HEK293 (cell line): Measurements from ENCODE around the gene MLLT10.

ENCODE experiments used
- CTCF ChIA-PET: fragments of 350-600 bp; formaldehyde crosslinking; extraction: SDS; loops from one replicate; lab custom pipeline; 2021; ENCODE audit warnings: antibody characterized with exemption; lab: Yijun Ruan, JAX
- POLR2A ChIA-PET: fragments of 300-600 bp; formaldehyde crosslinking; extraction: SDS; loops from one replicate; lab custom pipeline; 2020; ENCODE audit warnings: antibody characterized with exemption, inconsistent platforms; lab: Yijun Ruan, JAX
- H3K27ac ChIP-seq: fragments of 200-500 bp; sonication (Bioruptor generic); 2 replicates; pipeline ENCODE4 v1.5.1; 2014; ENCODE audit warnings: low read depth, low read length, control low read depth, inconsistent platforms; ENCODE audit errors: extremely low read depth
- H3K36me3 ChIP-seq, 2 experiments: fragments of 200-500 bp in 1 of 2; sonication (Bioruptor generic) in 1 of 2; 1 replicate in 1 of 2; 2 replicates in 1 of 2; pipeline ENCODE4 v1.5.1; 2014 to 2017; ENCODE audit warnings: inconsistent platforms in 2 of 2, low read length in 2 of 2; ENCODE audit not compliant: control insufficient read depth in 2 of 2, insufficient read depth in 1 of 2
- H3K4me1 ChIP-seq: fragments of 200-500 bp; sonication (Bioruptor generic); 2 replicates; pipeline ENCODE4 v1.5.1; 2014; ENCODE audit warnings: mild to moderate bottlenecking, low read length, inconsistent platforms; ENCODE audit not compliant: control insufficient read depth, insufficient read depth
- H3K4me3 ChIP-seq: 2 replicates; pipeline ENCODE4 v1.5.1; 2011; ENCODE audit warnings: low read depth, mild to moderate bottlenecking, control low read depth, low read length, moderate library complexity
- H3K9me3 ChIP-seq: fragments of 200-500 bp; sonication (Bioruptor generic); 2 replicates; pipeline ENCODE4 v1.5.1; 2014; ENCODE audit warnings: low read depth, low read length, inconsistent platforms; ENCODE audit not compliant: control insufficient read depth, insufficient read depth
- ATF2 ChIP-seq: fragments of 450-650 bp; formaldehyde crosslinking; IDR thresholded peaks from 2 replicates; pipeline ENCODE4 v1.5.1; 2016; ENCODE audit warnings: missing biosample characterization, missing genetic modification characterization, low read depth
- MEIS1 ChIP-seq: sonication (generic); formaldehyde crosslinking; IDR thresholded peaks from 2 replicates; pipeline ENCODE4 v1.8.1; 2022; ENCODE audit warnings: missing genetic modification reagents, mild to moderate bottlenecking, borderline replicate concordance
- PATZ1 ChIP-seq: fragments of 450-650 bp; formaldehyde crosslinking; IDR thresholded peaks from 2 replicates; pipeline ENCODE4 v1.5.1; 2016; ENCODE audit warnings: missing biosample characterization, missing genetic modification characterization
- PBX3 ChIP-seq: sonication (generic); formaldehyde crosslinking; IDR thresholded peaks from 2 replicates; pipeline ENCODE4 v1.8.1; 2022; ENCODE audit warnings: mild to moderate bottlenecking, moderate library complexity, missing genetic modification reagents
- SP2 ChIP-seq: fragments of 450-650 bp; formaldehyde crosslinking; IDR thresholded peaks from 2 replicates; pipeline ENCODE4 v1.5.1; 2016; ENCODE audit warnings: missing biosample characterization, missing genetic modification characterization
- TRIM28 ChIP-seq: IDR thresholded peaks from 2 replicates; pipeline ENCODE4 v1.6.1; 2011; ENCODE audit warnings: low read length, control low read depth, borderline replicate concordance
- ZBTB11 ChIP-seq: fragments of 450-650 bp; formaldehyde crosslinking; conservative IDR thresholded peaks from 2 replicates; pipeline ENCODE4 v1.5.1; 2016; ENCODE audit warnings: low read depth, missing biosample characterization, missing genetic modification characterization
- ZFP37 ChIP-seq: fragments of 450-650 bp; formaldehyde crosslinking; IDR thresholded peaks from 2 replicates; pipeline ENCODE4 v1.5.1; 2016; ENCODE audit warnings: missing biosample characterization, missing genetic modification characterization
- ZFP69B ChIP-seq: fragments of 450-650 bp; formaldehyde crosslinking; IDR thresholded peaks from 2 replicates; pipeline ENCODE4 v1.5.1; 2016; ENCODE audit warnings: missing biosample characterization, missing genetic modification characterization
- ZNF121 ChIP-seq: fragments of 450-650 bp; formaldehyde crosslinking; IDR thresholded peaks from 2 replicates; pipeline ENCODE4 v1.5.1; 2016; ENCODE audit warnings: missing biosample characterization, missing genetic modification characterization
- ZNF157 ChIP-seq: fragments of 450-650 bp; formaldehyde crosslinking; IDR thresholded peaks from 2 replicates; pipeline ENCODE4 v1.5.1; 2016; ENCODE audit warnings: missing biosample characterization, missing genetic modification characterization
- ZNF2 ChIP-seq: fragments of 450-650 bp; formaldehyde crosslinking; IDR thresholded peaks from 2 replicates; pipeline ENCODE4 v1.5.1; 2016; ENCODE audit warnings: missing biosample characterization, missing genetic modification characterization
- ZNF274 ChIP-seq, 2 experiments: fragments of 200-500 bp in 1 of 2; fragments of 450-650 bp in 1 of 2; sonication (Bioruptor generic) in 1 of 2; formaldehyde crosslinking in 1 of 2; IDR thresholded peaks; 2 replicates each; pipeline versions ENCODE4 v1.5.1 to v1.6.1; 2014 to 2016; ENCODE audit warnings: borderline replicate concordance in 1 of 2, inconsistent platforms in 1 of 2, low read length in 1 of 2, missing biosample characterization in 1 of 2, missing genetic modification characterization in 1 of 2
- ZNF37A ChIP-seq: fragments of 450-650 bp; IDR thresholded peaks from 2 replicates; pipeline ENCODE4 v1.5.1; 2018; ENCODE audit warnings: missing biosample characterization, missing genetic modification characterization
- ZNF548 ChIP-seq: fragments of 450-650 bp; formaldehyde crosslinking; IDR thresholded peaks from 2 replicates; pipeline ENCODE4 v1.5.1; 2016; ENCODE audit warnings: missing biosample characterization, missing genetic modification characterization
- ZNF561 ChIP-seq: fragments of 450-650 bp; IDR thresholded peaks from 2 replicates; pipeline ENCODE4 v1.5.1; 2018; ENCODE audit warnings: missing biosample characterization, missing genetic modification characterization, borderline replicate concordance
- ZNF596 ChIP-seq: fragments of 450-650 bp; IDR thresholded peaks from 2 replicates; pipeline ENCODE4 v1.5.0; 2018; ENCODE audit warnings: missing biosample characterization, mild to moderate bottlenecking, missing genetic modification characterization, moderate library complexity
- ZNF785 ChIP-seq: fragments of 450-650 bp; formaldehyde crosslinking; IDR thresholded peaks from 2 replicates; pipeline ENCODE4 v1.5.1; 2016; ENCODE audit warnings: missing biosample characterization, missing genetic modification characterization

The MLLT10 gene

GRCh38 chr10:21490028-21490710, 43.9 kb upstream of the MLLT10 start:
- Histone ChIP-seq H3K9me3 (no peaks in the 10 kb centered on the region), H3K4me3 (no peak overlapping the region), H3K27ac (no peak overlapping the region), H3K4me1 (peaks cover 9% of the 10 kb centered on the region), H3K36me3 (no peaks in the 10 kb centered on the region)
- TF ChIP-seq MEIS1 (CRISPR knock-in tag) (no peak), ZFP69B (tag by site-specific recombination) (no peak), PATZ1 (tag by site-specific recombination) (no peak)
- POLR2A ChIA-PET = no interaction called here
- CTCF ChIA-PET = interaction anchor here (0.6 to 0.7 kb wide), 2 partner anchors 211 to 413 kb away, joined by 3 read pairs; no protein-coding TSS in a partner anchor

GRCh38 chr10:21490711-21491105, 43.3 kb upstream of the MLLT10 start:
- Histone ChIP-seq H3K4me1 (peaks cover 9% of the 10 kb centered on the region), H3K36me3 (no peaks in the 10 kb centered on the region), H3K27ac (no peak overlapping the region), H3K9me3 (no peaks in the 10 kb centered on the region), H3K4me3 (no peak overlapping the region)
- no peak for TF ChIP-seq ZNF121 (tag by site-specific recombination)
- TF ChIP-seq ZNF2 = no peak
- no peak for TF ChIP-seq ATF2 (tag by site-specific recombination)
- no peak for TF ChIP-seq ZNF157
- ChIA-PET CTCF (interaction anchor here (0.6 kb wide), 2 partner anchors 414 to 445 kb away, joined by 3 read pairs; no protein-coding TSS in a partner anchor), POLR2A (no interaction called here)

GRCh38 chr10:21492421-21492820, 41.6 kb upstream of the MLLT10 start:
- peaks cover 9% of the 10 kb centered on the region for H3K4me1 ChIP-seq
- no peak overlapping the region for H3K4me3 ChIP-seq
- TF ChIP-seq ZNF785 = no peak
- no peak for TF ChIP-seq ZFP69B (tag by site-specific recombination)
- no peak for TF ChIP-seq ZBTB11
- TF ChIP-seq ZNF37A (tag by site-specific recombination) = no peak
- TF ChIP-seq PBX3 (CRISPR knock-in tag) = no peak
- no peak for TF ChIP-seq ZNF561 (tag by site-specific recombination)
- no peak for TF ChIP-seq ZNF121 (tag by site-specific recombination)
- no peak for TF ChIP-seq ZNF596 (tag by site-specific recombination)
- TF ChIP-seq TRIM28 = no peak
- no peak for TF ChIP-seq ZFP37 (tag by site-specific recombination)
- TF ChIP-seq ZNF548 (tag by site-specific recombination) = no peak
- TF ChIP-seq ZNF274 (IDR thresholded peaks at IDR 0.05; ENCODE audit: low read length) = no peak
- no peak for TF ChIP-seq ZNF274 (tag by site-specific recombination; IDR thresholded peaks at IDR 0.05; ENCODE audit: borderline replicate concordance)
- TF ChIP-seq SP2 (tag by site-specific recombination) = no peak
- POLR2A ChIA-PET = interaction anchor here (1.0 kb wide), 1 partner anchor 157 kb away, joined by 3 read pairs; no protein-coding TSS in a partner anchor
- no peak overlapping the region for H3K27ac ChIP-seq
- CTCF ChIA-PET = interaction anchor here (0.6 to 1.2 kb wide), 3 partner anchors 213 to 1258 kb away, joined by 3 to 6 read pairs (median 3); no protein-coding TSS in a partner anchor
- no peaks in the 10 kb centered on the region for H3K9me3 ChIP-seq
- H3K36me3 ChIP-seq = no peaks in the 10 kb centered on the region
